KMS-11 (cell line): ENCODE measurements around the gene CRYBG2.

Source experiments
- H2AFZ ChIP-seq: fragments of 200-600 bp; sonication (generic); 2 replicates; pipeline ENCODE4 v1.6.1; 2016; ENCODE audit warnings: antibody characterized with exemption, mixed run types, low read depth
- H3K27ac ChIP-seq: fragments of 200-600 bp; sonication (generic); 2 replicates; pipeline ENCODE4 v1.6.1; 2016; ENCODE audit warnings: mild to moderate bottlenecking, mixed run types
- H3K27me3 ChIP-seq: fragments of 200-600 bp; sonication (generic); 2 replicates; pipeline ENCODE4 v1.6.1; 2017; ENCODE audit warnings: mild to moderate bottlenecking, low read depth, mixed run types, moderate library complexity; ENCODE audit not compliant: insufficient read depth
- H3K36me3 ChIP-seq: fragments of 200-600 bp; sonication (generic); 2 replicates; pipeline ENCODE4 v1.6.1; 2017; ENCODE audit warnings: mild to moderate bottlenecking, mixed run types; ENCODE audit not compliant: insufficient read depth
- H3K4me1 ChIP-seq: fragments of 200-600 bp; sonication (generic); 2 replicates; pipeline ENCODE4 v1.6.1; 2016; ENCODE audit warnings: mild to moderate bottlenecking, low read depth, mixed run types; ENCODE audit not compliant: poor library complexity, severe bottlenecking
- H3K4me2 ChIP-seq: fragments of 200-600 bp; sonication (generic); 2 replicates; pipeline ENCODE4 v1.7.0; 2016; ENCODE audit warnings: mild to moderate bottlenecking, mixed run types
- H3K4me3 ChIP-seq: fragments of 200-600 bp; sonication (generic); IDR thresholded peaks from 2 replicates; pipeline ENCODE4 v1.6.1; 2017; ENCODE audit warnings: low read depth, low read length, mixed read lengths; ENCODE audit not compliant: insufficient read depth
- H3K79me2 ChIP-seq: fragments of 200-600 bp; sonication (generic); 2 replicates; pipeline ENCODE4 v1.6.1; 2016; ENCODE audit warnings: low read depth, mixed run types; ENCODE audit not compliant: insufficient read depth
- H3K9ac ChIP-seq: fragments of 200-600 bp; sonication (generic); 2 replicates; pipeline ENCODE4 v1.6.1; 2016; ENCODE audit warnings: mild to moderate bottlenecking, mixed run types
- H4K20me1 ChIP-seq: fragments of 200-600 bp; sonication (generic); 2 replicates; pipeline ENCODE4 v1.6.1; 2016; ENCODE audit warnings: mild to moderate bottlenecking, mixed run types; ENCODE audit not compliant: insufficient read depth
- CTCF ChIP-seq: fragments of 200-600 bp; sonication (generic); conservative IDR thresholded peaks from 2 replicates; pipeline ENCODE4 v1.6.1; 2017; ENCODE audit warnings: low read depth, mild to moderate bottlenecking, antibody characterized with exemption, low read length, moderate library complexity, mixed read lengths

The CRYBG2 gene

GRCh38 chr1:26357121-26357602 lies 3.2 kb upstream of the CRYBG2 start:
- no peaks in the 10 kb centered on the region for H3K27me3 ChIP-seq
- H3K4me1 ChIP-seq = no peaks in the 10 kb centered on the region
- H4K20me1 ChIP-seq = no peaks in the 10 kb centered on the region
- H3K36me3 ChIP-seq = no peaks in the 10 kb centered on the region
- no peaks in the 10 kb centered on the region for H3K79me2 ChIP-seq
- no peak overlapping the region for H3K4me3 ChIP-seq
- no peak for TF ChIP-seq CTCF
- no peak overlapping the region for H3K9ac ChIP-seq
- no peak overlapping the region for H2AFZ ChIP-seq
- H3K27ac ChIP-seq = no peak overlapping the region
- no peak overlapping the region for H3K4me2 ChIP-seq

GRCh38 chr1:26356106-26356505 lies 2.2 kb upstream of the CRYBG2 start:
- H3K27me3 ChIP-seq = no peaks in the 10 kb centered on the region
- H3K4me3 ChIP-seq = no peak overlapping the region
- H3K27ac ChIP-seq = no peak overlapping the region
- H3K9ac ChIP-seq = no peak overlapping the region
- H3K79me2 ChIP-seq = no peaks in the 10 kb centered on the region
- H2AFZ ChIP-seq = no peak overlapping the region
- H3K4me2 ChIP-seq = no peak overlapping the region
- H3K36me3 ChIP-seq = no peaks in the 10 kb centered on the region
- no peak for TF ChIP-seq CTCF
- H3K4me1 ChIP-seq = no peaks in the 10 kb centered on the region
- H4K20me1 ChIP-seq = no peaks in the 10 kb centered on the region

GRCh38 chr1:26354972-26355371 lies 1.0 kb upstream of the CRYBG2 start:
- H3K4me3 ChIP-seq = no peak overlapping the region
- TF ChIP-seq CTCF = no peak
- H3K79me2 ChIP-seq = no peaks in the 10 kb centered on the region
- H3K27ac ChIP-seq = no peak overlapping the region
- H3K27me3 ChIP-seq = no peaks in the 10 kb centered on the region
- H3K9ac ChIP-seq = no peak overlapping the region
- no peak overlapping the region for H3K4me2 ChIP-seq
- no peaks in the 10 kb centered on the region for H3K36me3 ChIP-seq
- H4K20me1 ChIP-seq = no peaks in the 10 kb centered on the region
- no peaks in the 10 kb centered on the region for H3K4me1 ChIP-seq
- H2AFZ ChIP-seq = no peak overlapping the region

GRCh38 chr1:26353210-26353859 lies 595 bp downstream of the CRYBG2 start:
- Histone ChIP-seq H4K20me1 (no peaks in the 10 kb centered on the region), H3K36me3 (no peaks in the 10 kb centered on the region), H3K4me3 (no peak overlapping the region), H3K79me2 (no peaks in the 10 kb centered on the region), H3K9ac (no peak overlapping the region), H3K4me2 (no peak overlapping the region), H2AFZ (no peak overlapping the region), H3K27me3 (no peaks in the 10 kb centered on the region), H3K4me1 (no peaks in the 10 kb centered on the region), H3K27ac (no peak overlapping the region)
- no peak for TF ChIP-seq CTCF
